Body of pancreas (tissue), 4 donors: ENCODE measurements around the gene NHLRC1. TPM values are rescaled to one million over a fixed set of nuclear protein-coding genes. Genes with fewer than 3 reads are reported as not detected.
A peak's percentile ranks its signal among the peaks of the same experiment; 100 is the strongest.

Source experiments
- ATAC-seq: fragments of 150-250 bp; one replicate; pipeline ENCODE4 v1.9.1; 2016
- DNase-seq, 4 donors: peaks; one replicate each; pipeline ENCODE4 v3.0.0-alpha.2; 2019
- H3K27ac ChIP-seq, 4 donors: fragments of 200-600 bp; sonication (generic); 1 replicate in 3 of 4; 2 replicates in 1 of 4; pipeline versions ENCODE4 v1.5.1 to v1.6.1; 2016 to 2019; ENCODE audit warnings: mild to moderate bottlenecking in 1 of 4, mixed read lengths in 1 of 4, moderate library complexity in 1 of 4
- H3K27me3 ChIP-seq, 2 donors: fragments of 200-600 bp; sonication (generic); one replicate each; pipeline ENCODE4 v1.6.0; 2016; ENCODE audit warnings: mild to moderate bottlenecking in 1 of 2
- H3K36me3 ChIP-seq, 2 donors: fragments of 200-600 bp; sonication (generic); replicated peaks in 1 of 2; 2 replicates each; pipeline ENCODE4 v1.5.1; 2016; ENCODE audit warnings: low read depth in 2 of 2; ENCODE audit not compliant: insufficient read depth in 1 of 2
- H3K4me1 ChIP-seq: fragments of 200-600 bp; sonication (generic); one replicate; pipeline ENCODE4 v1.6.0; 2016
- H3K4me3 ChIP-seq, 2 donors: fragments of 200-600 bp; sonication (generic); 1 replicate in 1 of 2; 2 replicates in 1 of 2; pipeline ENCODE4 v1.5.1; 2016 to 2019
- H3K9me3 ChIP-seq, 3 donors: fragments of 200-600 bp; sonication (generic); 1 replicate in 2 of 3; 2 replicates in 1 of 3; pipeline ENCODE4 v1.5.1; 2016
- POLR2A ChIP-seq, 3 donors: fragments of 450-650 bp; IDR thresholded peaks; one replicate each; pipeline ENCODE4 v1.6.1; 2016; ENCODE audit warnings: antibody characterized with exemption in 3 of 3, mild to moderate bottlenecking in 2 of 3
- WGBS, 2 donors: methylation state at CpG; one replicate each; pipeline ENCODE4 v1.1.5; 2017; 5-methylcytosine and 5-hydroxymethylcytosine counted together
- intact Hi-C: fragments of 100-400 bp; cut with DNase I; formaldehyde crosslinking; loops from one replicate; pipeline ENCODE4 v1.15.1; 2023
- total RNA-seq, 2 donors: library from RNA; depleted of rRNA; stranded (reverse); fragments of >200 nt; gene quantifications; one replicate each; pipeline ENCODE4 v1.1.0, GENCODE V29; 2016
- TF ChIP-seq, protein P1 (sequence below), 7 experiments: fragments of 450-650 bp in 4 of 7; fragments of 200-600 bp in 3 of 7; sonication (generic) in 3 of 7; IDR thresholded peaks; one replicate each; pipeline ENCODE4 v1.5.1; 2016 to 2019; ENCODE audit warnings: antibody characterized with exemption in 7 of 7

The NHLRC1 gene
- total RNA-seq, 2 donors from 2014 or later, result 1.3 to 1.8 TPM

DNA sequence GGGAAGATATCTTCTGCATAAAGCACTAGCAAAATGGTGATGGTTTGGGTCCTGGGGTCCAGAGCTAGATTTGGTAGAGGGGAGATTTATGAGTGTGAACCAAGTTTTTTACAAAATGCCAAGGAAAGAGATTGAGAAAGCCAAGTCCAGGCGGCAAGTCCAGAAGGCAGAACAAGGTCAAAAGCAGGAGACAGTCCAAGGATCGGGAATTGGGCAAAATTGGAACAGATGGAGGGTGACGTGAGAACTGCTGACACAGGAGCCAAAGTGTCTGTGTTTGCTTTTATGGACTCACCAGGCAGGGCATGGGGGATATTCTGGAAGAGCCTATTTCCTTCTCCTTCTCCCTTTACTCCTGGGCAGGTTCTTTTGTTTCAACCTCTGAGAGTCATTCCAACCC is 4.1 kb downstream of the NHLRC1 start:
- Histone ChIP-seq H3K4me3 (no peak overlapping the region), H3K9me3 (no peaks in the 10 kb centered on the region), H3K4me1 (peaks cover 10% of the 10 kb centered on the region), H3K27ac (peak overlapping the region in 1 of 4 donors; percentile 44), H3K36me3 (no peaks in the 10 kb centered on the region), H3K27me3 (no peaks in the 10 kb centered on the region)
- TF ChIP-seq POLR2A (IDR thresholded peaks at IDR 0.05), result no peak
- TF ChIP-seq, protein P1, sequence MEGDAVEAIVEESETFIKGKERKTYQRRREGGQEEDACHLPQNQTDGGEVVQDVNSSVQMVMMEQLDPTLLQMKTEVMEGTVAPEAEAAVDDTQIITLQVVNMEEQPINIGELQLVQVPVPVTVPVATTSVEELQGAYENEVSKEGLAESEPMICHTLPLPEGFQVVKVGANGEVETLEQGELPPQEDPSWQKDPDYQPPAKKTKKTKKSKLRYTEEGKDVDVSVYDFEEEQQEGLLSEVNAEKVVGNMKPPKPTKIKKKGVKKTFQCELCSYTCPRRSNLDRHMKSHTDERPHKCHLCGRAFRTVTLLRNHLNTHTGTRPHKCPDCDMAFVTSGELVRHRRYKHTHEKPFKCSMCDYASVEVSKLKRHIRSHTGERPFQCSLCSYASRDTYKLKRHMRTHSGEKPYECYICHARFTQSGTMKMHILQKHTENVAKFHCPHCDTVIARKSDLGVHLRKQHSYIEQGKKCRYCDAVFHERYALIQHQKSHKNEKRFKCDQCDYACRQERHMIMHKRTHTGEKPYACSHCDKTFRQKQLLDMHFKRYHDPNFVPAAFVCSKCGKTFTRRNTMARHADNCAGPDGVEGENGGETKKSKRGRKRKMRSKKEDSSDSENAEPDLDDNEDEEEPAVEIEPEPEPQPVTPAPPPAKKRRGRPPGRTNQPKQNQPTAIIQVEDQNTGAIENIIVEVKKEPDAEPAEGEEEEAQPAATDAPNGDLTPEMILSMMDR (IDR thresholded peaks at IDR 0.05), result no peak
- ATAC-seq (peak; percentile 52), DNase-seq (peak; percentile 17 to 42 (median 34))
- 31 to 36% methylated on average over 3 of the region's 3 CpGs for WGBS, 2 donors
- intact Hi-C loops, result no loop called here

DNA sequence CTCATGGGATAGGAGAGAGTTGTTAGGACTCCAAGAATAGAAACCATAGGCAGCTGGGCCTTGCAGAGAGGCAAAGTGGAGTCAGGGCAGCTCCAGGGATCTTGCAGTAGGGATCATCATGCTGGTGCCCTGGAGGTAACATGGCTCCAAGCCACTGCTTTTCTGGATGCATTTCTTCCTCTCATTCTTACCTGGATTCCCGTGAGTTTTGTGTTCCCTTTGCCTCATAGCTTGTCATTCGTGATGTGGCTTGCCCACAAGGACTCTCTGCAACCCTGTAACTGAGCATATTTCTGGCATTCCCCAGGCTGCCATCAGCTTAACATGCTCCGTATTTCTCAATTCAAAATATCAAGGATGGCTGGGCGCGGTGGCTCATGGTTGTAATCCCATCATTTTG is 5.3 kb downstream of the NHLRC1 start:
- H3K4me3 ChIP-seq, result no peak overlapping the region
- no peaks in the 10 kb centered on the region for H3K27me3 ChIP-seq
- ATAC-seq, result no peak
- WGBS, 2 donors, result 88 to 90% methylated on average over 5 of the region's 5 CpGs
- TF ChIP-seq, protein P1 (IDR thresholded peaks at IDR 0.05), result no peak
- no peak for TF ChIP-seq POLR2A (IDR thresholded peaks at IDR 0.05)
- DNase-seq, result no peak
- no peaks in the 10 kb centered on the region for H3K36me3 ChIP-seq
- intact Hi-C loops, result no loop called here
- no peak overlapping the region for H3K27ac ChIP-seq
- no peaks in the 10 kb centered on the region for H3K9me3 ChIP-seq
- peaks cover 7% of the 10 kb centered on the region for H3K4me1 ChIP-seq

DNA sequence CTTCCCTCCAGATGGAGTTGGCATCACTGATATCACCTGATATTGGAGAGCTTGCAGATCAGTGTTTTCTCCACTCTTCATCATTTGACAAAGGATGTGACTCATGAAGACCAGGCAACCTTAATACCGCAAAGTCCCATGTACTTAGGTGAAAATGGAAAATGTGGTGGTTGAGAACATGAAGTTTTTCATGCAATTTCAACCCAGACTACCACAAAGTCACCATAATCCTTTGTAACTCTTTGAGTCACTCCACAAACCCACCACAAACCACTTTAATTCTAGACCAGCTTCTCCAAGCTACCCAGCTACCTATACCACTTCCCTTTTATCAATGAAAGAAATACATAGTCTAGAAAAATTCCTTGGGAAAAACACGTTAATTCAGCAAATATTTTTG is 7.1 kb downstream of the NHLRC1 start:
- no peak overlapping the region for H3K4me3 ChIP-seq
- 71 to 84% methylated on average over 2 of the region's 2 CpGs for WGBS, 2 donors
- intact Hi-C loops, result no loop called here
- TF ChIP-seq, protein P1 (IDR thresholded peaks at IDR 0.05), result no peak
- H3K9me3 ChIP-seq, result no peaks in the 10 kb centered on the region
- DNase-seq, result no peak
- no peak overlapping the region for H3K27ac ChIP-seq
- no peak for ATAC-seq
- no peaks in the 10 kb centered on the region for H3K36me3 ChIP-seq
- H3K27me3 ChIP-seq, result no peaks in the 10 kb centered on the region
- H3K4me1 ChIP-seq, result no peaks in the 10 kb centered on the region

DNA sequence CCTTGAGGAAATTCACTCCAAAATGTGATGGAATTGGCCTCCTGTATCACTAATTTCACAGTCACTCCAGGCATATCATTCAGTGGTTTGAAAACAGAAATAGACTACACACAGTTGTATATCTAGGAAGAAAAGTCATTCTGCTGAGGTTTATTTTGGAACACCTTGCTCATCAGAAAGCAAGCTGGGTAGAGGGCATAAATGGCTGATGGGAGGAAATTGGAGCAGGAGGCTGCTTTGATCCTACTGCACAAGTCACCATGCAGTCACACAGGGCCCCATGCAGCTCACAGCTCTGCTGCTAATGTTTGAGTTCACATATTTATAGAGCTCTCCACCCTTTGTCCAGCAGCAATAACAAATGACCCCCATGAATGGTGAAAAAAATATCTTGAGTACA is 12.3 kb downstream of the NHLRC1 start:
- H3K27me3 ChIP-seq, result no peaks in the 10 kb centered on the region
- no peaks in the 10 kb centered on the region for H3K4me1 ChIP-seq
- ATAC-seq, result no peak
- no peak overlapping the region for H3K4me3 ChIP-seq
- no peak for DNase-seq
- no peaks in the 10 kb centered on the region for H3K36me3 ChIP-seq
- no peak overlapping the region for H3K27ac ChIP-seq
- no peaks in the 10 kb centered on the region for H3K9me3 ChIP-seq
- intact Hi-C loops, result no loop called here
- TF ChIP-seq, protein P1 (IDR thresholded peaks at IDR 0.05), result no peak
- TF ChIP-seq POLR2A (IDR thresholded peaks at IDR 0.05), result no peak

- no peak for TF ChIP-seq POLR2A (IDR thresholded peaks at IDR 0.05)
- TF ChIP-seq, protein P1 (IDR thresholded peaks at IDR 0.05), result no peak
- H3K27ac ChIP-seq, result no peak overlapping the region
- H3K27me3 ChIP-seq, result no peaks in the 10 kb centered on the region
- H3K9me3 ChIP-seq, result no peaks in the 10 kb centered on the region
- intact Hi-C loops, result no loop called here
- DNase-seq (no peak), ATAC-seq (no peak)
- no peaks in the 10 kb centered on the region for H3K4me1 ChIP-seq
- no peak overlapping the region for H3K4me3 ChIP-seq
- 86 to 100% methylated on average over 1 of the region's 1 CpG for WGBS, 2 donors
- H3K36me3 ChIP-seq, result no peaks in the 10 kb centered on the region
Measured at GRCh38 chr6:18107061-18107460, 15.4 kb downstream of the NHLRC1 start.
